Endothelial cell of umbilical vein (primary cell): Measurements from ENCODE around the gene RMC1. TPM values are rescaled to one million over a fixed set of nuclear protein-coding genes. Genes with fewer than 3 reads are reported as not detected.
A peak's percentile ranks its signal among the peaks of the same experiment; 100 is the strongest.

Experiments used
- BruUV-seq: library from RNA; stranded (reverse); fragments of 400-500 nt; replicated peaks from 2 replicates; lab custom pipeline; 2021; lab: Mats Ljungman, UMichigan
- CTCF ChIA-PET: fragments of 300-600, 350-600 bp; sonication (Branson Sonifier 250); formaldehyde crosslinking; loops from one replicate; lab custom pipeline; 2021; ENCODE audit warnings: antibody characterized with exemption, inconsistent platforms; lab: Charles Lee
- POLR2A ChIA-PET: fragments of 300-600, 350-600 bp; sonication (Branson Sonifier 250); formaldehyde crosslinking; loops from one replicate; lab custom pipeline; 2021; ENCODE audit warnings: antibody characterized with exemption, inconsistent platforms; lab: Charles Lee
- DNase-seq: peaks from one replicate; pipeline ENCODE4 v3.0.0-alpha.2; 2011; ENCODE audit warnings: low read depth, low spot score
- FAIRE-seq: peaks from 2 replicates; lab custom pipeline; 2011; peaks lifted over from hg19 to GRCh38; lab: Jason Lieb, UNC
- H2AFZ ChIP-seq: 2 replicates; pipeline ENCODE4 v1.6.0; 2012; ENCODE audit warnings: low read depth, low read length, control low read depth, inconsistent platforms
- H3K27ac ChIP-seq: 2 replicates; pipeline ENCODE4 v1.5.1; 2011; ENCODE audit warnings: low read depth, mild to moderate bottlenecking, control low read depth, low read length, moderate library complexity; ENCODE audit not compliant: insufficient read depth
- H3K27me3 ChIP-seq, 2 experiments: 2 replicates each; pipeline versions ENCODE4 v1.6.0 to v1.6.1; 2011; ENCODE audit warnings: low read length in 2 of 2, mixed read lengths in 1 of 2; ENCODE audit not compliant: control insufficient read depth in 2 of 2, insufficient read depth in 2 of 2
- H3K36me3 ChIP-seq, 2 experiments: 2 replicates in 1 of 2; 3 replicates in 1 of 2; pipeline ENCODE4 v1.5.1; 2011; ENCODE audit warnings: low read length in 2 of 2, mild to moderate bottlenecking in 1 of 2, moderate library complexity in 1 of 2; ENCODE audit not compliant: control insufficient read depth in 2 of 2, insufficient read depth in 2 of 2; ENCODE audit errors: extremely low read depth in 1 of 2
- H3K4me1 ChIP-seq: 3 replicates; pipeline ENCODE4 v1.5.1; 2011; ENCODE audit warnings: mild to moderate bottlenecking, low read length; ENCODE audit not compliant: control insufficient read depth, insufficient read depth; ENCODE audit errors: extremely low read depth
- H3K4me2 ChIP-seq: 2 replicates; pipeline ENCODE4 v1.6.1; 2011; ENCODE audit warnings: low read length, control low read depth, mixed read lengths; ENCODE audit not compliant: insufficient read depth
- H3K4me3 ChIP-seq, 3 experiments: fragments of 200-600 bp in 1 of 3; sonication (generic), shearing (Covaris generic) in 1 of 3; replicated peaks in 1 of 3; 2 replicates each; pipeline ENCODE4 v1.5.1; 2011 to 2016; ENCODE audit warnings: control low read depth in 3 of 3, low read length in 3 of 3, mild to moderate bottlenecking in 2 of 3, inconsistent platforms in 1 of 3, low read depth in 1 of 3, moderate library complexity in 1 of 3; ENCODE audit not compliant: insufficient read depth in 1 of 3
- H3K79me2 ChIP-seq: 2 replicates; pipeline ENCODE4 v1.6.0; 2012; ENCODE audit warnings: low read length, inconsistent platforms; ENCODE audit not compliant: control insufficient read depth, insufficient read depth
- H3K9ac ChIP-seq: replicated peaks from 2 replicates; pipeline ENCODE3; 2011; ENCODE audit warnings: low read length, control low read depth; ENCODE audit not compliant: insufficient read depth; ENCODE audit errors: extremely low read depth
- H3K9me1 ChIP-seq: replicated peaks from 3 replicates; pipeline ENCODE4 v1.6.0; 2011; ENCODE audit warnings: mild to moderate bottlenecking, low read length; ENCODE audit not compliant: control insufficient read depth, insufficient read depth; ENCODE audit errors: extremely low read depth
- H3K9me3 ChIP-seq: replicated peaks from 2 replicates; pipeline ENCODE4 v1.5.1; 2012; ENCODE audit warnings: low read length, inconsistent platforms; ENCODE audit not compliant: control insufficient read depth, insufficient read depth
- H4K20me1 ChIP-seq: replicated peaks from 2 replicates; pipeline ENCODE3; 2011; ENCODE audit warnings: mild to moderate bottlenecking, low read length; ENCODE audit not compliant: control insufficient read depth, insufficient read depth; ENCODE audit errors: extremely low read depth
- FOS ChIP-seq: IDR thresholded peaks from 2 replicates; pipeline ENCODE4 v1.6.1; 2011; ENCODE audit warnings: mild to moderate bottlenecking, low read length, moderate library complexity, borderline replicate concordance; ENCODE audit not compliant: insufficient read depth
- GATA2 ChIP-seq: IDR thresholded peaks from 2 replicates; pipeline ENCODE4 v1.7.0; 2011; ENCODE audit warnings: low read depth, mild to moderate bottlenecking, moderate library complexity, mixed read lengths, low read length; ENCODE audit not compliant: insufficient read length, insufficient read depth
- JUN ChIP-seq: IDR thresholded peaks from 2 replicates; pipeline ENCODE4 v1.6.1; 2011; ENCODE audit warnings: borderline replicate concordance, low read depth; ENCODE audit not compliant: insufficient read length, insufficient read depth
- MAX ChIP-seq: IDR thresholded peaks from 2 replicates; pipeline ENCODE4 v1.6.1; 2011; ENCODE audit not compliant: insufficient read depth, insufficient read length
- MYC ChIP-seq: IDR thresholded peaks from one replicate; pipeline ENCODE4 v1.6.1; 2011; ENCODE audit warnings: mild to moderate bottlenecking, low read depth, low read length
- POLR2AphosphoS5 ChIP-seq: IDR thresholded peaks from 2 replicates; pipeline ENCODE4 v1.6.1; 2012; ENCODE audit warnings: low read depth, mild to moderate bottlenecking, control low read depth, low read length, moderate library complexity; ENCODE audit not compliant: insufficient read depth
- dilution Hi-C: fragments of 300-500 bp; cut with MboI; formaldehyde crosslinking; loops from one replicate; pipeline ENCODE4 v1.15.0; 2019; ENCODE audit warnings: low sequenced_read_pairs; ENCODE audit not compliant: extremely low pct_ligation_motif_present
- intact Hi-C: fragments of 100-400 bp; cut with micrococcal nuclease; formaldehyde crosslinking; loops from one replicate; pipeline ENCODE4 v1.10.0; 2022
- polyA plus RNA-seq, 4 experiments: library from polyadenylated mRNA; depleted of rRNA in 3 of 4; stranded (reverse) in 3 of 4; unstranded in 1 of 4; fragments of >200 nt; gene quantifications; 2 replicates each; pipeline versions ENCODE4 v1.2.1 to v1.2.3, GENCODE V29; 2011 to 2012; ENCODE audit warnings: missing spikeins in 1 of 4
- total RNA-seq: library from RNA; stranded (reverse); gene quantifications from 2 replicates; pipeline ENCODE4 v1.2.3, GENCODE V29; 2021

RMC1 gene
- total and polyA plus RNA-seq, 2 donors (not counting 3 experiments of a cell fraction or from before 2014, with no cell fraction given) = 26.2 to 29.7 TPM

GRCh38 chr18:23560186-23560585 is 56.9 kb downstream of the RMC1 start:
- Histone ChIP-seq H2AFZ (no peak overlapping the region), H3K9me3 (no peaks in the 10 kb centered on the region), H3K4me2 (no peak overlapping the region), H3K4me1 (no peaks in the 10 kb centered on the region), H3K4me3 (no peak overlapping the region), H3K36me3 (peaks cover 7 to 17% of the 10 kb centered on the region in 2 experiments), H3K9ac (no peak overlapping the region), H3K27me3 (no peaks in the 10 kb centered on the region), H3K9me1 (no peaks in the 10 kb centered on the region), H4K20me1 (no peaks in the 10 kb centered on the region), H3K79me2 (no peaks in the 10 kb centered on the region), H3K27ac (no peak overlapping the region)
- TF ChIP-seq POLR2AphosphoS5 = no peak
- TF ChIP-seq MAX = no peak
- no peak for TF ChIP-seq MYC
- TF ChIP-seq FOS = no peak
- TF ChIP-seq GATA2 = no peak
- no TSS peak for BruUV-seq
- CTCF ChIA-PET = no interaction called here
- FAIRE-seq (no peak), DNase-seq (no peak)
- intact Hi-C loops (no loop called here), dilution Hi-C loops (no loop called here)
- POLR2A ChIA-PET = no interaction called here

- intact Hi-C loops (no loop called here), dilution Hi-C loops (no loop called here)
- Histone ChIP-seq H3K4me2 (no peak overlapping the region), H3K36me3 (peaks cover 8 to 9% of the 10 kb centered on the region in 2 experiments), H3K4me3 (no peak overlapping the region), H3K79me2 (no peaks in the 10 kb centered on the region), H2AFZ (no peak overlapping the region), H3K4me1 (no peaks in the 10 kb centered on the region), H4K20me1 (no peaks in the 10 kb centered on the region), H3K27me3 (no peaks in the 10 kb centered on the region), H3K9me1 (no peaks in the 10 kb centered on the region), H3K27ac (no peak overlapping the region), H3K9ac (no peak overlapping the region), H3K9me3 (no peaks in the 10 kb centered on the region)
- DNase-seq (no peak), FAIRE-seq (peak; percentile 43)
- ChIA-PET POLR2A (no interaction called here), CTCF (no interaction called here)
- BruUV-seq = no TSS peak
- TF ChIP-seq FOS (peak; percentile 45), JUN (peak; percentile 39), MYC (no peak)
Observed at GRCh38 chr18:23563377-23564043, 60.2 kb downstream of the RMC1 start.
